ENCODE measurements around the gene PNPLA3.

The PNPLA3 gene

DNA sequence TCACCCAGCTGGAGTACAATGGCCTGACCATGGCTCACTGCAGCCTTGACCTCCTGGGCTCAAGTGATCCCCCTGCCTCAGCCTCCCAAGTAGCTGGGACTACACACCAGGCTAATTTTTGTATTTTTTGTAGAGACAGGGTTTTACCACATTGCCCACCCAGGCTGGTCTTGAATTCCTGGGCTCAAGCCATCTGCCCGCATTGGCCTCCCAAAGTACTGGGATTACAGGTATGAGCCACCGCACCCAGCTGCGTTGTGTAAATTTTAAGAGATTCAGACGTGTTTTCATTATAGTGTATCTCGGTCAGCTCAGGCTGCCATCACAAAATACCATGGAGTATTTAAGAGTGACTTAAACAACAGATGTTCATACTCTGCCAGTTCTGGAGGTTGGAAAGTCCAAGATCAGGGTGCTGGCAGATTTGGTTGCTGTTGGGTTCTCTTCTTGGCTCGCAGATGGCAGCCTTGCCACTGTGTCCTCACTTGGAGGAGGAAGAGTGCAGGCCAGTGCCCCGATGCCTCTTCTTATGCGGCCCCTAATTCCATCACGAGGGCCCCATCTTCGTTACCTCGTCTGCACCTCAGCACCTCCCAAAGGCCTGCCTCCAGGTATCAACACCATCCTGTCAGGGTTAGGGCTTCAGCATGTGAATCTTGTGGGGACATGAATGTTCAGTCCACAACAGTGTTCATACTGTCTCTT lies 67.9 kb downstream of the PNPLA3 start:
- TF ChIP-seq, protein P1, sequence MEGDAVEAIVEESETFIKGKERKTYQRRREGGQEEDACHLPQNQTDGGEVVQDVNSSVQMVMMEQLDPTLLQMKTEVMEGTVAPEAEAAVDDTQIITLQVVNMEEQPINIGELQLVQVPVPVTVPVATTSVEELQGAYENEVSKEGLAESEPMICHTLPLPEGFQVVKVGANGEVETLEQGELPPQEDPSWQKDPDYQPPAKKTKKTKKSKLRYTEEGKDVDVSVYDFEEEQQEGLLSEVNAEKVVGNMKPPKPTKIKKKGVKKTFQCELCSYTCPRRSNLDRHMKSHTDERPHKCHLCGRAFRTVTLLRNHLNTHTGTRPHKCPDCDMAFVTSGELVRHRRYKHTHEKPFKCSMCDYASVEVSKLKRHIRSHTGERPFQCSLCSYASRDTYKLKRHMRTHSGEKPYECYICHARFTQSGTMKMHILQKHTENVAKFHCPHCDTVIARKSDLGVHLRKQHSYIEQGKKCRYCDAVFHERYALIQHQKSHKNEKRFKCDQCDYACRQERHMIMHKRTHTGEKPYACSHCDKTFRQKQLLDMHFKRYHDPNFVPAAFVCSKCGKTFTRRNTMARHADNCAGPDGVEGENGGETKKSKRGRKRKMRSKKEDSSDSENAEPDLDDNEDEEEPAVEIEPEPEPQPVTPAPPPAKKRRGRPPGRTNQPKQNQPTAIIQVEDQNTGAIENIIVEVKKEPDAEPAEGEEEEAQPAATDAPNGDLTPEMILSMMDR (IDR thresholded peaks at IDR 0.05; ENCODE audit: low read depth, low read length, missing control alignments): no peak
- no peak overlapping the region for H3K4me3 ChIP-seq (replicated peaks; ENCODE audit: low read depth, low read length)
- DNase-seq (ENCODE audit: extremely low read depth, low read depth): no peak

DNA sequence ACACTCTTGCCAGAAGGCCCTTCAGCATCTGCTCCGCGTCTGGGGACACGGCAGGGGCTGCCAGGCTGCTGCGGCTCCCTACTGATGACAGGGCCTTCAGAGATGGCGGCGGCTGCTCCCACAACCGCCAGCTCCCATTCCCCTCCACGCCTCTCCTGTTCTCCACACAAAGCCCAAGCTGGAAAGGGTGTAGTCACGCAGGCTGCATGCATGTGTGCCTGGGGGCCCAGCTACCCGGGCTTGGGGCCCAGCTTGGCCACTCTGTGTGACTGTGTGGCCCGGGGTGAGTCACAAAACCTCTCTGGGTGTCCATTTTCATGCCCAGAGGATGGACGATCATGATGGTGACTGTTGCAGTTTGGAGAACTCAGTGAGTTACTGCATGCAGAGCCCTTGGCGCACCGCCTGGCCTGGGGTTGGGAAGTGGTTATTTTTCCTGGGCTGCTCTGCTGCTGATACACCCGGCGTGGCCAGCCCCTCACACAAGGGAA lies 68.8 kb downstream of the PNPLA3 start:
- H3K4me3 ChIP-seq (replicated peaks; ENCODE audit: low read depth, low read length): no peak overlapping the region
- TF ChIP-seq, protein P1 (IDR thresholded peaks at IDR 0.05; ENCODE audit: low read depth, low read length, missing control alignments): no peak
- DNase-seq (ENCODE audit: extremely low read depth, low read depth): peak; percentile 4

DNA sequence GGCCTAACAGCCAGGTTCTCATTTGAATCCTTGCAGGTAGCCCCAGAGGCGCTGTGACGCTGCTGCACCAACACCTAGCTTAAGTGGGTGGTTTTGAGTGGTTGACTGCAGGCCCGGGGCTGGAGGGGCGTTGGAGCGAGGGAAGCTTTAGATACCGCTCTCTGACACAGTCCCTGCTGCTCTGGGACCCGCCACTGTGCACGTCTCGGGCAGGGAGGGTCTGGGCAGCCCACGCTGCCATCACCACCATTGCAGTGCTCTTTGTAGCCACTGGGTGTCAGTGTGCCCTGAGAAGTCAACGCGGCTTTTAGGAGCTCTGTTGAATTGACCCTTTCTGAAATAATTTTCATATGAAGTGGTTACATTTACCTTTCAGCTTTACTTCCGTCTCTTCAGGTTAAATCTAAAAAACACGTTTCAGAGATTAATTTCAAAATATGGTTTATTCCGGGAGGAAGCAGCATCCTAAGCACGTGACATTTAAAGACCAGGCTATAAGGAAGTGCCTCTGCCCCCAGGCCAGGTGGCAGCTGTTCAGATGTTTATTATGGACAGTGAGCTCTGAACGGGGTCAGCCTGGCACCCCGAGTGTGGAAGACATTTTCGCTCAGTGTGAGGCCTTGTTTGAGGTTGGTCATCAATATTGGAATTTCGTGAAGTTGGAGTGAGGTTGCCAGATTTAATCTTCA lies 69.6 kb downstream of the PNPLA3 start:
- peak; percentile 24 for DNase-seq (ENCODE audit: extremely low read depth, low read depth)

DNA sequence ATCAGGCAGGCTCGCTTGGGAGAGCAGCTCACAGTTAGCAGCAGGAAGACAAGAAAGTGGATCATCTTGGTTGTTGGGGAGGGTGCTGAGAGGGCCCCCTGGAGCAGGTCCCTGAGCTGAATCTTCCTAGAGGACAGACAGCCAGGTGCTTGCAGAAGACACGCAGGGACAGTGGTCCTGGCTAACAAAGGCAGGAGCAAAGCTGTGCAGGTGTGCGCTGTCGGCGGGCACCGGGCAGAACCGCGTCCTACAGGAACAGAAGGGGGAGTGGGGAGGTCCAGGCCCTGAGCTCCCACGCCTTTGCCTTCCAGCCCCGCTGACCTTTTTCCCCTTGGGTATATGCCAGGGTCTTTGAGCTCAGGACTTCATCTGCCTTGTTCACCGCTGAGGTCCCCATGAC lies 70.4 kb downstream of the PNPLA3 start:
- H3K4me3 ChIP-seq (replicated peaks; ENCODE audit: low read depth, low read length): no peak overlapping the region
- TF ChIP-seq, protein P1 (IDR thresholded peaks at IDR 0.05; ENCODE audit: low read depth, low read length, missing control alignments): no peak
- DNase-seq (ENCODE audit: extremely low read depth, low read depth): no peak

More for the DNA sequence above, 69.6 kb downstream of the PNPLA3 start:
- no peak overlapping the region for H3K4me3 ChIP-seq (replicated peaks; ENCODE audit: low read depth, low read length)
- TF ChIP-seq, protein P1 (IDR thresholded peaks at IDR 0.05; ENCODE audit: low read depth, low read length, missing control alignments): peak; percentile 96

DNA sequence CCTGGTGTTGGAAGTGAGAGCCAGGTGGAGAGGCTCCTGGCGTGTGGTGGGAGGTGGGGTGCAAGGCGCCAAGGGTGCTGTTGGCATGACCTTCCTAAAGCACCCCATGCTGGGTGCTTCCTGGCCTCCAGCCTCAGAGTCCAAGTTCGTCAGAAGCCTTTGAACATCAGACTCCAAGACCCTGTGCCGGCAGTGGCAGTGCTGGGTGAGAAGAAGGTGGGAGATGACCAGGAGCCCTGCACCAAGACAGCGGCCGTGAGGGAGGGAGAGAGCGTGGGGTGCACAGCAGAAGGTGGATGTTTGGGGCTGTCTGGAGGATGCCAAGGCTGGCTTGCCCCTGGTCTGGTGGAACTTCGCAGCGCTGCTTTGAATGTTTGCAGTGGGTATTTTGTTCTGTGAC lies 70.8 kb downstream of the PNPLA3 start:
- DNase-seq (ENCODE audit: extremely low read depth, low read depth): no peak
- no peak overlapping the region for H3K4me3 ChIP-seq (replicated peaks; ENCODE audit: low read depth, low read length)
- TF ChIP-seq, protein P1 (IDR thresholded peaks at IDR 0.05; ENCODE audit: low read depth, low read length, missing control alignments): no peak

DNA sequence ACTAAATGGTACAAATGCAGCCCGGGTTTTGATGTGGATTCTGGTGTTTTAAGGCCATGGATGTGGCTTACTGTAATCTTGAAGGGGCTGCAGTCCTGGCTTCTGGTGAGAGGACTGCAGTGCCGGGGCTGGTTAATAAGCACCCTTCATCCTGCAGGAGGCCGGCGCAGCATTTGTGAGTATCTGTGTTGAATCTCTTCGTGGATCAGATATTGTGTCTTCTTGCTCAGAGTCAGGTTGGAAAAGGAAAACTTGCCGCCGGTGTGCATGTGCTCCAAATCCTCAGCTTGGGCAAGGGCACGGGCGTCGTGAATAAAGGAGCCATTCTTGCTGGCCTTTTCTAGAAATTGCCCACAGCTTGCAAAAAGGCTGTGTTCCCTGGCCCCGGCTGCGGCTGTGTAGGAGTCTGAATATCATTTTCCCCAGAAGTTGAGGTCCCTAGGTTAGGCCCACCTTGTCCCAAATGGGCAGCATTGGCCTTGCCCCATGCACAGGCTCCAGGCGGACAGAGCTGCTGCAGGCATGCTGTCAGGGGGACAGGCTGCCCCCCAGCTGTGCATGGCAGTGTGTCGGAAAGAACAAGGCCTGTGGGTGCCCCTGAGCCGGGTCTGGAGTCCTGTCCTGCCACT lies 71.6 kb downstream of the PNPLA3 start:
- TF ChIP-seq, protein P1 (IDR thresholded peaks at IDR 0.05; ENCODE audit: low read depth, low read length, missing control alignments): no peak
- H3K4me3 ChIP-seq (replicated peaks; ENCODE audit: low read depth, low read length): no peak overlapping the region
- DNase-seq (ENCODE audit: extremely low read depth, low read depth): no peak

All from HFF-Myc (cell line).